ENCODE results near the gene LIMS1.
"Not testable (repeated sequence)": the region's sequence is repeated elsewhere in the genome, so short reads cannot be mapped to it uniquely, and the experiment has no call there.

Gene LIMS1

DNA sequence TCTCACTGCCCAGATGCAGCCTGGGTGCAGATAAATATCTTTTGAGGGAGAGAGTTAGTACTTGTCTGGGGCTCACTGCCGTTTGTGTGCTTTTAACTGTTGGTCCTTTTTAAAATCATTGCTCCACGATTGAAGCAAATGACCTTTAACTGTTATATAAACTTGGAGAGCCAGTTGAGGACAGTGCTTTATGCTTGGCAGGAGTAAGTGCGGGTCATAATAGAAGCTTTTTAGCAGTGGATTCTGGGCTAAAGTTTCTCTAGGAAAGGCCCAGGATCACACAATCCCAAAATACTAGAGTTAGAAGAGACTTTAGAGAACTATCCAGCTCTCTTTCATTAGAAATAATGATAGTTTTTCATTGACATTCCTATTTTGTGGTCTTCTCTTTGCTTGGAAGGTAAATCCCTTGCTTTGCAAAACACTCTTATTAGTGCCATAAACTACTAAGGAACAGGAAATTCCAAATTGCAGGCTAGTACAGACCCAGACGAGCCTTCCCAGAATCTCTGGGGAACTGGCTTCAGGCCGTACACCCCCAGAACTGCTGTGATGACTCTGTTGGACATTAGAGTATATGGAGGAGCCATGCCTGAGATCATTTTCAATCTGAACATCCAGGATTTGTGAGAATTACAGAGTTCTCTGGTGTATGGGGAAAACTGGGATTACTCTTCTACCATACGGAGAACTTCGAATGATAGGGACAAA is 19.1 kb downstream of the LIMS1 start:
- no peak for DNase-seq

DNA sequence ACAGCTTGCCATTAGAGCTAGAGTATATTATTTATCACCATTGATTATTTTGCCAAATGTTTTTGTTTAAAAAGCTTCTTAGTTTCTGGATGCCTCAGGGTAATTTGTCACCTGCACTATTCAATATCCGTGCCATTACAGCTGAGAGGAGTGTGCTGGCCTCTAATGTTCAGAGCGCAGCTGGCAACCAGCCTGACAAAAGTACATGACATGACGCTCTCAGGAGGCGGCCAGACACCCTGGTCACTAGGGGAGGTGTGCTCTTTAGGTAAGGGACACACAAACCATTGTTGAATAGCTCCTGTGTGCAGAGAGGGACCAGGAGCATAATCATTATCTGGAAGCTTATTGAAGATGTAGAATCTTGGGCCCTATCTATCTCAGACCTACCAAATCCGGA is 20.3 kb downstream of the LIMS1 start:
- DNase-seq, result no peak

DNA sequence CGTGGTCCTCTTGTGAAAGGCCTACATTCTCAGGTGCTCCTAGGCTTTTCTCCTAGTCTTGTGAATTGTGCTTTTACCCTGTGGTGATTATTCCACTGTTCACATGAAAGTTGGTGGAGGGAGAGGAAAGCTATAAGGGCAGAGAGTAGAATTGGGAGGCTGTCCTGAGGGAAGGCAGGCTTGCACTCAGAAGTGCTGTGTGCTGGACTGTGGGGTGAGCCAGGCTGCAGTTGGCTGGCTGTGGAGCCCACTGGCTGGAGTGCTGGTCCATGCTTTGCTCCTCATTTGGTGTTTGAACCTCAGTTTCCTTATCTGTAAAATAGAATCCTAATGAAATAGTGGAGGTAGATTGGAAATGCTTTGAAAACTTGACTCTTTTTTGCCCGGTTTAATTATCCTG is 21.3 kb downstream of the LIMS1 start:
- no peak for DNase-seq

DNA sequence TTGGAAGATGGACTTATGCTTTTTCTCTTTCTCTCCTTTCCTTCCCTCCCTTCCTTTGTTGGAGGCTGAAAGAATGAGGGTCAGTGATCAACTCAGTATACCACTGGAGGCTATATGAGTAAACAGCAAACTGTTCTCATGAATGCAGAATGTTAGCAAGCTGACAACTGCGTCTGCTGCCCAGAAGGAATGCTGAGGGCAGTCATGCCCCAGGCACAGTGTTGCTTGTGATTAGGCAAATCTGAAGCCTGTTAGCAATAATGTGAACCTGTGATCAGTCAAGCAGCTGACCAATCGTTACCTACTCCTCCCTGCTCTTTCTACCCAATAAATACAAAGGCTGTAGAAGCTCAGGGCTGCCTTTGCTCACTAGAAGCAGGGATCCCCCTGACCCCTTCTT is 22.3 kb downstream of the LIMS1 start:
- DNase-seq, result not testable (repeated sequence)

DNA sequence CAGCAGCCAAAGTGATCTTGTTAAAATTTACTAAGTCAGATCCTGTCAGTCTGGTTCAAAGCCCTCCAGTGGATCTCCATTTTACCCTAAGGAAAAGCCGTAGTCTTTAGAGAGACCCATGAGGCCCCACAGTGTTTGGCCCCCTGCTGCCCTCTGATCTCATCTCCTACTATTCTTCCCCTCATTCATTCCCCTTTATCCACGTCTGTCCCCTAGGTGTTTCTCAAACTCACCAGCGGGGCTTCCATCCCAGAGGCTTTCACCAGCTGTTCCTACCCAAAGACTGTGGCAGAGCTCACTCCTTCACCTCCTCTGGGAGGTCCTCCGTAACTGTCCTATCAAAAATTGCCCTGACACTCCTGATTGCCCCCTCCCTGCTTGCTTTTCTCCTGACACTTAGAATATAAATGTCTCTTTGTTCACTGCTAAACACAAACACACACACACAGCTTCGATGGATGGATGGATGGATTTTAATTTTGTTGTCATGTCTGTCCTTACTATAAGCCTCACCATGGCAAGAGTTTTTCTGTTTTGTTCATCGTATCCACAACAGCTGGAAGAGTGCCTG is 26.1 kb downstream of the LIMS1 start:
- DNase-seq, result no peak

DNA sequence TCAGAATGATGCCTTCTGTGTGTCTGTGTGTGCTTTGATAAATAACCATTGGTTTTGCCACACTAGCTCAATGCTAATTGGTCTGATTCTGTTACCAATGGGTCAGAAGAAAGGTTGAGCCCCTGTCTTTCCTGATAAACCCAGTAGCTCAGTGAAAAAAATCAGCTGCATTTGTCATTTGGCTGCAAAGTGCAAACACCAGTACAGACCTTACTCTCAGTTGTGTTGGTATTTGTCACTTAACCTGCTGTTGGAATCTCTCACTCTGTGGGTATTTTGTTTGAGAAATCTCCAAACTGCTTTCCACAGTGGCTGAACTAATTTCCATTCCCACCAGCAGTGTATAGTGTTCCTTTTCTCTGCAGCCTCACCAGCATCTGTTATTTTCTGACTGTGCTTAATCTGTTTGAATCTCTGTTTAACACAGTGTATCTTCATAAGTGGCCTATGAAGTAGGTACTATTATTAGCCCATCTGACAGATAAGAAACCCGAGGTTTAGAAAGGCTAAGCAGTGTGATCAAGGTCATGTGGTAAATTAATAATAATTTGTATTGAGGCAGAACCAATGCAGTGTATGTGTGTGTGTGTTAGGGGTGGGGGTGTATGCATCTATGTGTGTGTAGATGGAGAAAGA is 26.7 kb downstream of the LIMS1 start:
- DNase-seq, result no peak

DNA sequence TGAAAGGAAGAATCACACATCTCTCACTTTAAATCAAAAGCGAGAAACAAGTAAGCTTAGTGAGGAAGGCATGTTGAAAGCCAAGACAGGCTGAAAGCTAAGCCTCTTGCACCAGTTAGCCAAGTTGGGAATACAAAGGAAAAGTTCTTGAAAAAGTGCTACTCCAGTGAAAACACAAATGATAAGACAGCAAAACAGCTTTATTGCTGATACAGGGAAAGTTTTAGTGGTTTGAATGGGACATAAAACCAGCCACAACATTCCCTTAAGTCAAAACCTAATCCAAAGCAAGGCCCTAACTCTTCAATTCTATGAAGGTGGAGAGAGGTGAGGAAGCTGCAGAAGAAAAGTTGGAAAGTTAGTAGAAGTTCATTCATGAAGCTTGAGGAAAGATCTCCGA is 28.0 kb downstream of the LIMS1 start:
- no peak for DNase-seq

DNA sequence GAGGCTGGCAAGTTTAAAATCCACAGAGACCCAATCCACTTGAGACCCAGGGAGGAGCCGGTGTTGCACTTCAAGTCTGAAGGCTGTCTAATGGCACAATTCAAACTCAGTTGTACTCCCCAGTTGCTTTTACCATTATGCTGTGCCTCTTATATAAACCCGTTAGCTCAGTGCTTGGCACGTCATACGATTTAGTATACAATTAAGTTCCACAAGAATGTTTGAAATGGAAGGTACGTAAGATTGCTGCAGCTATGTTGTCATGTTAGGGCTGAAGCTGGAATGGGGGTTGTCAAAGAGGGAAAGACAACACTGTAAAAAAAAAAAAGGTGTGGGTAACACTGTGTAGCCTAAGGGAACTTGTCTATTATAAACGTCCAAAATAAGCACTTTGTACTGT is 30.2 kb downstream of the LIMS1 start:
- DNase-seq, result no peak

DNA sequence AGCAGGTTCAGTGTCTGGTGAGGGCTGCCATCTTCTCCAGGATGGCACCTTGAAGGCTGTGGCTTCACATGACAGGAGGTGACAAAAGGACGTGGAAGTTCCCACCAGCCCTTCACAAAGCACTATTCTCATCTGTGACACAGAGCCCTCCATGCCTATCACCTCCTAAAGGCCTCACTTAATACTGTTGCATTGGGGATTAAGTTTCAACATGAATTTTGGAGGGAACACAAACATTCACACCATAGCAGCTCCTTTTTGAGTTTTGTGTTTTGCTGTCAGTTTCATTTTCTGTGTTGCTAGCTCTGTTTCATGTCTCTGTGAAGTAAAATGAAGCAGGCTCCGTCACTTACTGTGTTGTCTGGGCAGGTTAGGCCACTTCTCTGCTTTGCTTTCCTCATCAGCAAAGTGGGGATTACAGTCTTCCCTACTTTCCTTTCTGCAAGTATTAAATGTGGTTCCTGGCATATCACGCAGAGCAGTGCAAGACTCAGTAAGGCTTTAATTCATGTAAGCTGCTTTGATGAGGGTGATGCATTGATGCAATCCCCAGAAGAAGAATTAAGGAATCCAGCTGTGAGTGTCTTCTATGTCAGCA is 31.6 kb downstream of the LIMS1 start:
- DNase-seq, result no peak

DNA sequence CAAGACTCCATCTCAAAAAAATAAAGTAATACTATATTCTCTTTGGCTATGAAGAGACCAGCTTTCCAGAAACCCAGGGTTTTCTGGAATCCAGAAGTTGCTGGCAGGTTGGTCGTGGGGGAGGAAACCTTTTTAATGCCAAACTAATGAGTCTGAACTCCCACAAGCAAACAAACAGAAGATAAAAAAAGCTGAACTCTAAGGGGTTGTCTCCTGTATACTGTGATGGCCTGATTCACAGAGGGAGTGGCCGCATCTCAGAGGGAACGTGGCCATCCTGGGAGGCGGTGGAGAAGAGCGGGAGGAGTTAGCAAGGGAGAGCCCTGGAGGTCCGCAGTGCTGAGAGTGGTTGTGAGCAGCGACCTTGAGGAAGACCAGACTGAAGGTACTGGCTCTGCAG is 36.1 kb downstream of the LIMS1 start:
- DNase-seq, result no peak

DNA sequence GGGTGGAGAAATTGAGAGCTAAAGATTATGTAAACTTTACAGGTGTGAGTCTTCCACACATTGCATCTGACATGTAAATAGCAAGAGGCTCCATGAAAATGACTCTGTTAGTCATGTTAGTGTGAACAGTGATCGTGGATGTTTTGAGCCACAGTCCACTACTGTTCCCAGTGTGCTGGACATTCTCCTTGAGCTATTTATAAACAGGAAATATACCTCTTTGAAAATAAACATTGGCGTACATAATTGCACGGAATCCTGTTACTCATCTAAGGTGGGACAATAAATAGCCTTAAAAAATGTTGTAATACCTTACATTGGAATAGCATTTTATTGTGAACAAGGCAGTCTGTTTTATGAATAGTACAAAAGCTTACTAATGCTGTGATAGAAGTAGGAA is 37.0 kb downstream of the LIMS1 start:
- no peak for DNase-seq

DNA sequence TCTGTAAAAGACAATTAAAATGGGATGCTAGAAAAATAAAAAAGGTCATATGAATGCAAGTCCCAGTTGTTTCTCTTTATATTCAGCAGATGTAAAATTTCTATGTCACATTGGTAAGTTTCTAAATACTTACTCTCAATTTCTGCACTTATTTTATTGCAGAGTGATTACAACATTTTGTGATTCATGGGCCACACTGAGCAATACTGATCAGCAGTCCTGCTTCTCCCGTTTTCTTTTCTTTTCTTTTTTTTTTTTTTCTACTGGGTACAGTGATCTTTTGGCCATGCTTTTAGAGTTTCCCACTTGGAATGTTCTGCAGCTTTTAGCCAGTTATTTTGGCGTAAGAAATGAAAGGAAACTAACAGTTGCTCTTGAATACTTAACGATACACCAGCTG is 38.8 kb downstream of the LIMS1 start:
- no peak for DNase-seq

DNA sequence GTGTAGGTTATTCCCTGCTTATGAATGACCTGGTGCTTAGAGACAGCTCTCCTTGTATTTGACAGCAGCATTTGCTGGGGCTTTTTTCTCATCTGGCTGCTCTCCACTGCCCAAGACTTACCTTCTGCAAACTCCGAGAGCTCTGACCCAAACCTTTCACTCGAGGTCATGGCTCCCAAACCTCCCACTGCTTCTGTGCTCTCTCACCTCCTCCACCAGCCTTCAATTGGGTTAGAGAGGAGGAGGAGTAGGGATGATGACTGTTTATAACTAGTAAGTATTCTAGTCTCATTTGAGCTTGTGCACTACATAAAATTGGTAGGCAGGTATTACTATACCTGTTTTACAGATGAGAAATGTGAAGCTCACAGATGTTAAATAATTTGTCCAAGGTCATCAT is 40.1 kb downstream of the LIMS1 start:
- DNase-seq, result no peak

DNA sequence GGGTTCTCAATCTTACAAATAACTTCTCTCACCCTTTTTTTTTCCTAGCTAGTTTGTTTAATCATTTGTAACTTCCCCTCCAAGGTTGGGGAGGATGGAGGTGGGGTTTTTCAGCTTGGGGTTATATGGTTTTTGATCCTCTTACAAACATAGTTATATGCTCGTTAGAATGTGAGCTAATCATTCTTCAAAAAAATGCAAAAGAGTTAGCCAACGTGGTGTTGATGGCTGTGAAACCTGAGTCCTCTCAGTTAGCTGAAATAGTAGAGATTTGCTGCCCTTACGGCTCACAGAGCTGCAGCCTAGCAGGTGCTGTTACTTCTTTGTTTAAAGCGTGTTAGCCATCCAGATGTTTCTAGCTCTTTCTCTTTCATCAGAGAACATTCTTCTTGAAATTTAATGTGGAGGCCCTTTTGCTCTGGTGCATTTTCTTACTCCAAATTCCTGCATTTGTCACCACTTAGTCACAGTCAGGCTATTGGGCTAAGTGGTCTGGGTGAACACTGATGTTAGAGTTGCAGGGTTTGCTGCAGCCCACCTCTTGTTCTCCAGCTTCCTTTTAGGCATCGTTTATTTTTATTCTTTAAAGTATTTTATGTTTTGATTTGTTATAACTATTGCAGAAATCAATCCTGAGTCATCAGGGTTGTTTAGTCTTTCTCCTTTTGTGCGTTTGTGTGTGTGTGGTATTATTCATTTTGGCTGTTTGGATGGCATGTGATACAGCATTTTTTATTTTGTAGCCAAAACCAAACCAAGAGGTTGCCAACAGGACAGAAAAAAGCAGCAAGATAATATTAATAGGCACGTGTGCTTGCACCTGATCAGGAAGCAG is 41.1 kb downstream of the LIMS1 start:
- DNase-seq, result no peak

DNA sequence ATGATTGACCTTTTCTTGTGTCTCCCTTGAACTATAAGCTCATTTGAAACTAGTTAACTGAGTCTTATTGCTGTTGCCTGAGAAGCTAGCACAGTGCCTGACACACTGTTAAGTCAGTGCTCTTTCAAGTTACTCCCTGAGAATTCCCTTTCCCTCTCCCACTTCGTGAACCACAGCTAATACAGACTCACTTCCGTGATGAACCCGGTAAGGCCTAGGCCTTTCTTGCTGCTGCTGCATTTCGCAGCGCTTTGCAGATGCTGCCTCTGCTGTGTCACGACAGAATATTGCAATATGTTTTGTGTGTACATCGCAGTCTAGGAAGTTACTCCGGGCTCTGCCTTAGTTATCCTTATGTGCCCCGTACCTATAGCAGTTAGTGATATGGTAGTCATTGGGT is 42.8 kb downstream of the LIMS1 start:
- DNase-seq, result no peak

DNA sequence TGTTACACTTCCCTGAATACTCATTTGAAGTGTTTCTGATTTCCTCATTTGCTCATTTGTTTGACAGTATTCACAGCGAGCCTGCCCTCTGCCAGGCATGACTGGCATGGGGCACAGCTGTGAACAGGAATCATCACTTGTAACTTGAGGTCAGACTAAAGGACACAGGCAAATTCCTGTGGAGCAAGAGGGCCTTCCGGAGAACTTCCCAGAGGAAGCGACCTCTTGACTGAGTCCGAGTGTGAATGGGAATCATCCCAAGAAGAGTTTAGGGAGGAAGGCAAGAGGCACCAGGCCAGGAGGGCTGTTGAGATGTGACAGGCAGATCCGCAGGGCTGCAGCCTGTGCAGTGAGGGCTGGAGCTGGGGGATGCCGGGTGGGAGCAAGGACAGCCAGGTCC is 45.4 kb downstream of the LIMS1 start:
- no peak for DNase-seq

DNA sequence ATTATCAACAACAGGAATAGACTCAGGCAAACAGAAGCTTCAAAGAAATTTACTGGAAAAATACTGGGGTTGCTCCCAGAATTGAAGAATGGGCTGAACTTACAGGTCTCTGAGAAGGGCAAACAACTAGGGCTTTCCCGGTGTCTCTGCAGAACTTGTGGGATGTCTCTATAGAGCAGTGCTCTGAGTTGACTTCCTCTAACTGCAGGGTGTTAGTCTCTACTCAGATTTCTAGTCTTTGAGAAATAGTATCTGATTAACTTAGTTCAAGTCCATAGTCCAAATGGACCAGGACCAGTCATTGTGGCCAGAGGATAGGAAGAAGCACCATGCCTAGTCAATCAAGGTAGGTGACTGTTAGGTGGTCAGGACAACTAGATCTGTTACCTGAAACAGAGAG is 45.8 kb downstream of the LIMS1 start:
- DNase-seq, result no peak

DNA sequence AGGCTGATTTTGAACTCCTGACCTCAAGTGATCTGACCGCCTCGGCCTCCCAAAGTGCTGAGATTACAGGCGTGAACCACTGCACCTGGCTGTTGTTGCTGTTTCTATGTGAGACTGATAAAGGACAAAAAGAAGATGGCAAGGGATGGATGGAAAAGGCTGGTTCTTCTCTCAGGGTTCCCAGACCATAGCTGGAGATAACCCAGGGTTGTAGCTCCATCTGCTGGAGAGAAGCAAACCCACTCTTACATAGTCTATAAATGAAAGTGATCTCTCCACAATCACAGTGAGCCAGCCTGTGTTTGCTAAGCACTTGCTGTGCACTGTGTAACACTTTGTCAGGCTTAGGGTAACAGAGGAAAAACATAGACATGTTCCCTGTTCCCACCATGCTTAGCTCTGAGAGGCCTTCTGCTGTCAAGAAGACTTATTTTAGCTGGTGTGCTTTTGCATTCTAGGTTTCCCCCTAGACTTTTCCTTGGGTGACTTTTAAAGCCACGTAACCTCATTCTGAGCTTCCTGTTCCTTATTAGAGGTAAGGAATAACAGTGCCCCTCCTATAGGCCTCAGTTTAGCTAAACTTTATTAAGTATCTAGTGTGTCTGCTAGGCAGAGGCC is 49.7 kb downstream of the LIMS1 start:
- DNase-seq, result peak; percentile 36

DNA sequence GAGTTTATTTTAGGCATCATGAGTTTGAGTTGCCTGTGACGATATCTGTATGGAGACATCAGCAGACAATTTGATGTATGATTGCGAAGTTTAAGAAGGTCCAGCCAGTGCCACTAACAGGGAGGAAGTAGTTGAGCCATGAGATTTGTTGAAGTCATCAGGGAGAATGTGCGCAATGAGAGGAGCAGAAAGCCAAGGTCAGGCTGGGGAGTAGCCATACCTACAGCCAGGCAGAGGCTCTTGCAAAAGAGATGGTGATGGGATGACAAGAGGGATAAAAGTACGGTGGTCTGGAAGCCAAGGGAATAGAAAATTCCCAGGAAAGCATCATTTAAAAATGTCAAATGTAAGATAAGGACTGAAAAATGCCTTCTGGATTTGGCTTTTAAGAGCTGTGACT is 51.2 kb downstream of the LIMS1 start:
- no peak for DNase-seq

DNA sequence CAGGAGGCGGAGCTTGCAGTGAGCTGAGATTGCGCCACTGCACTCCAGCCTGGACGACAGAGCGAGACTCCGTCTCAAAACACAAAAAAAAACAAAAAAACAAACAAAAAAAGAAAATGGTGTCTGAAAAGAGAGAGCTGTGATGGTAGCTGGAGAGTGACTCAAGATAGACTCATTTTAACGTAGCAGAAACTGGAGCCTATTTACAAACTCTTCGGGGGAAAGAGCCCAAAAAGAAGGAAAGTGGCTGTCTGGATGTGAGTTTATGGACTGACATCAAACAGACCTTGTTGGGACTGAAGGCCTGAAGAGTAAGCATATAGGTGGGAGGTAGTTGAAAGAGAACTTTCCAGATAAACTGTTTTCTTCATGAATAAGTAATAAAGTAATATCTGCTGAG is 51.8 kb downstream of the LIMS1 start:
- DNase-seq, result no peak

DNA sequence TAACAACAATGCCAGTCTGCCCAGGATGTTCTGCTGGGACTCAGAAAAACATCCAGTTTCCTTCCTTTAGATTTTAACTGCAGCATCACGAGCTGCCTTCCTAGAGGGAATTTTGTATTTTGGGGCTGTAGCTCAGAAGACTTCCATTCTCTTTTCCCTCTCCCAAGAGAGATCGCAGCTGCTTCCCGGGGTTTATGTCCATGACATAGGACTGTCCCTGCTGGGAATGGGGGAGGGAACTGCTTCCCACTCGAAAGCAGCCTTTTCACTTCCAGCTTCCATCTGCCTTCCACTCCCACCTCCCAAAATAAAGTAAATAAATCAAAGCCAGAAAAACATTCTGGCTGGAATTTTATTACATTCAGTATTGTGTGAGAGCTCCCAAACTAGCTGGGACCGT is 52.4 kb downstream of the LIMS1 start:
- no peak for DNase-seq

DNA sequence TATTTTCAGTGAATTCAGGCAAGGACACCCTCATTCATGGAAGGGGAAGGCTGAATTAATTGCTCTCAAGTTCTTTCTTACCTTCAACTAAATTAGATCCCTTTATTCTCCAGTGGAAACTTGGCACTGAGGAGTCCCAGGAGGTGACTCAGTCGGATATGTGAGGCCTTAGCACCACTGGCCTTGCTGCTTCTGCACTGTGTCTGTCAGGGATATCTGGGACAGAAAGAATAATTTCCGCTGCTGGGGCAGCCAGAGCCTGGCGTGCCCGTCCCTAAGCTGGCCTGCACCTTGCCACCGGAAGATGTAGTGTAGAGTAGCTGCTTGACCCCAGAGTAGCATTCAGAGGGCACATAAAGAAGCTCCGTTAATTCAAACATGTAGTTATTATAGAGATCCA is 53.4 kb downstream of the LIMS1 start:
- DNase-seq, result no peak

DNA sequence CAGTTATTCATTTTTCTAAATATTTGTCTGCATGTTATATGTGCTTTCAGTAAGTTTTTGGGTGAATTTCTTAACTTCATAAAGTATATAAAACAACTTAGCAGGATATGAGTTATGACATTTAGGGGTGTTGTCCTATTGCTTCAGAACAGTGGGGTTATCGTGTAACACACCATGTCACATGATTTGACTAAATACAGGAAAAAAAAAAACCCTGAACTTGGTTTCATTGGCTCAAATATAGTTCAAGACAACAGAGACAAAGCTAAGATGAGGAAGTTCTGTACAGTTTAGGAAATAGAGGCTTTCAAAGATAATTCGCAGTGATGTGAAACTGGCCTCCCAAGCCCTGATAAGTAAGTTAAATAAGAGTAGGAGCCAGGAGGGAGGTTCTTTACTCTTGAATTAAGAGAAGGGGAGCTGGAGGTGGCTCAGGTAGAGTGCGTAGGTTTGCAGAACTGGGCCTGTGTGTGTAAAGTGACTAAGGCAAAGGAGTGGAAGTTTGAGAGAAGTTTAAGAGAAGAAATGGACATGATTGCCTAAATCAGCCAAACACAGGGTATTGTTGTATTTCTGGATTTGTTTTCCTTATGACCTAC is 53.9 kb downstream of the LIMS1 start:
- DNase-seq, result no peak

All from NK-92 treated with Interleukin-12 subunit alpha and Interleukin-12 subunit beta, amount 100 ng/mL, for 24 hours (cell line).